ENCODE results near the gene GANAB. TPM values are rescaled to one million over a fixed set of nuclear protein-coding genes. Genes with fewer than 3 reads are reported as not detected.

Gene GANAB
- total and polyA plus RNA-seq, 2 of the 13 experiments (the other 11 are each of a cell fraction or from before 2014, with no cell fraction given): 99.5 to 234 TPM

DNA sequence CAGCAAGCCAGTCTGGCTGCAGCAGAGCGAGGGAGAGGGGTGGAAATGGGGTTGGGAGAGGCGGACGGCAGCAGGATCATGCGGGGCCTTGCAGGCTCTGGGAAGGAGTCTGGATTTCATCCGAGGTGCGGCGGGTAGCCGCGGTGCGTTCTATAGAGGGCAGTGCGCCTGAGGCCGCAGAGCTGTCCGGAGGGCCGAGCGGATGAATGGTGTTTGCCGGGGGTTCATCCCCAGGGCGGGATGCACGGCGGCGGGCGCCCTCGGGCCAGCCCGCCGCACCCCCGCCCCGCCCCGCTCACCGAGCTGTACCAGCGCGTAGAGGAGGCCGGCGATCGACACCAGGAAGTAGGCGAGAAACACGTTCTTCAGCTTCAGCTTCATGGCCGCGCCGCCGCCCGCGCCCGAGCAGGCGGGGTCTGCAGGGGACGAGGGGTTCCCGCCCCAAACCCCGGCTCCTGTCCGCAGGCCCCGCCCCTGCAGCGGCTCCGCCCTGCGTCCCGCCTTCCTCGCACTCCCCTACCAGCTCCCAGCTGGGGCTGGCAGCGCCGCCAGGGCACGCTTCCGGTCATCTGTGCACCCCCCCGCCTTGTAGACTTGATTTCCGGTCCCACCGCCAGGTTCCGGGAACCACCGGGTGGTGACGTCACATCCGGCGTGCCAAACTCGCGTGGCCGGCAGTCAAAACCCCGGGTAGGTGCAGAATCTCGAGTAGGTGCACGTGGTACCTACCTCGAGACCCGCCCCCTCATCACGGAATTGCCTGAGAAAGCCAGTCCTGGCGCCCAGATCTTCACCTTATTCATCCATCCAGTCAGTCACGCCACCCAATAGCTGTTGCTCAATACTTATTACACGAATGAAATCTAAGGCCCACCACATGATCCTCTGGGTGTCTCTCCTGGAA is 24.6 kb downstream of the GANAB start, which contains the start of gene B3GAT3 (continued):
- TF ChIP-seq, protein P1, sequence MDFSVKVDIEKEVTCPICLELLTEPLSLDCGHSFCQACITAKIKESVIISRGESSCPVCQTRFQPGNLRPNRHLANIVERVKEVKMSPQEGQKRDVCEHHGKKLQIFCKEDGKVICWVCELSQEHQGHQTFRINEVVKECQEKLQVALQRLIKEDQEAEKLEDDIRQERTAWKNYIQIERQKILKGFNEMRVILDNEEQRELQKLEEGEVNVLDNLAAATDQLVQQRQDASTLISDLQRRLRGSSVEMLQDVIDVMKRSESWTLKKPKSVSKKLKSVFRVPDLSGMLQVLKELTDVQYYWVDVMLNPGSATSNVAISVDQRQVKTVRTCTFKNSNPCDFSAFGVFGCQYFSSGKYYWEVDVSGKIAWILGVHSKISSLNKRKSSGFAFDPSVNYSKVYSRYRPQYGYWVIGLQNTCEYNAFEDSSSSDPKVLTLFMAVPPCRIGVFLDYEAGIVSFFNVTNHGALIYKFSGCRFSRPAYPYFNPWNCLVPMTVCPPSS (IDR thresholded peaks at IDR 0.05): no peak
- TF ChIP-seq ZNF264 (CRISPR knock-in tag; IDR thresholded peaks at IDR 0.05) (peak; percentile 75; the same call in 1 of the 2 replicates), RFX5 (IDR thresholded peaks at IDR 0.05; ENCODE audit: low read depth, low read length) (peak; percentile 81), NCOA2 (CRISPR knock-in tag; IDR thresholded peaks at IDR 0.05) (peak; percentile 61), GABPA (IDR thresholded peaks at IDR 0.05; ENCODE audit: low read depth, low read length) (peak; percentile 97), GABPA (CRISPR knock-in tag; IDR thresholded peaks at IDR 0.05; ENCODE audit: low read depth) (peak; percentile 97), ZNF614 (CRISPR knock-in tag; IDR thresholded peaks at IDR 0.05; ENCODE audit: borderline replicate concordance) (peak; percentile 82; the same call in 1 of the 2 replicates), ZNF83 (CRISPR knock-in tag; IDR thresholded peaks at IDR 0.05; ENCODE audit: borderline replicate concordance) (peak; percentile 12; the same call in 1 of the 2 replicates), AGO2 (optimal IDR thresholded peaks at IDR 0.05; ENCODE audit: low read depth, low read length) (peak; percentile 98), PPARG (CRISPR knock-in tag; conservative IDR thresholded peaks at IDR 0.05) (peak; percentile 28; the same call in 1 of the 2 replicates), CENPX (CRISPR knock-in tag; IDR thresholded peaks at IDR 0.05) (no peak), NFYC (CRISPR knock-in tag; IDR thresholded peaks at IDR 0.05) (peak; percentile 58; the same call in 1 of the 2 replicates), ZNF333 (CRISPR knock-in tag; IDR thresholded peaks at IDR 0.05; ENCODE audit: borderline replicate concordance) (no peak), RNF2 (conservative IDR thresholded peaks at IDR 0.05; ENCODE audit: low read depth) (0 out of 2 replicates have a peak, but pooled peaks have one; percentile 64), NR2F1 (CRISPR knock-in tag; IDR thresholded peaks at IDR 0.05) (peak in 1 of 2 experiments; percentile 14; a peak in 1 of 4 replicates), MXI1 (IDR thresholded peaks at IDR 0.05; ENCODE audit: borderline replicate concordance, low read depth, low read length) (peak; percentile 99)
- TF ChIP-seq, protein P2, sequence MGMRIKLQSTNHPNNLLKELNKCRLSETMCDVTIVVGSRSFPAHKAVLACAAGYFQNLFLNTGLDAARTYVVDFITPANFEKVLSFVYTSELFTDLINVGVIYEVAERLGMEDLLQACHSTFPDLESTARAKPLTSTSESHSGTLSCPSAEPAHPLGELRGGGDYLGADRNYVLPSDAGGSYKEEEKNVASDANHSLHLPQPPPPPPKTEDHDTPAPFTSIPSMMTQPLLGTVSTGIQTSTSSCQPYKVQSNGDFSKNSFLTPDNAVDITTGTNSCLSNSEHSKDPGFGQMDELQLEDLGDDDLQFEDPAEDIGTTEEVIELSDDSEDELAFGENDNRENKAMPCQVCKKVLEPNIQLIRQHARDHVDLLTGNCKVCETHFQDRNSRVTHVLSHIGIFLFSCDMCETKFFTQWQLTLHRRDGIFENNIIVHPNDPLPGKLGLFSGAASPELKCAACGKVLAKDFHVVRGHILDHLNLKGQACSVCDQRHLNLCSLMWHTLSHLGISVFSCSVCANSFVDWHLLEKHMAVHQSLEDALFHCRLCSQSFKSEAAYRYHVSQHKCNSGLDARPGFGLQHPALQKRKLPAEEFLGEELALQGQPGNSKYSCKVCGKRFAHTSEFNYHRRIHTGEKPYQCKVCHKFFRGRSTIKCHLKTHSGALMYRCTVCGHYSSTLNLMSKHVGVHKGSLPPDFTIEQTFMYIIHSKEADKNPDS (CRISPR knock-in tag; IDR thresholded peaks at IDR 0.05): peak; percentile 37; the same call in 1 of the 2 replicates
- TF ChIP-seq, protein P3, sequence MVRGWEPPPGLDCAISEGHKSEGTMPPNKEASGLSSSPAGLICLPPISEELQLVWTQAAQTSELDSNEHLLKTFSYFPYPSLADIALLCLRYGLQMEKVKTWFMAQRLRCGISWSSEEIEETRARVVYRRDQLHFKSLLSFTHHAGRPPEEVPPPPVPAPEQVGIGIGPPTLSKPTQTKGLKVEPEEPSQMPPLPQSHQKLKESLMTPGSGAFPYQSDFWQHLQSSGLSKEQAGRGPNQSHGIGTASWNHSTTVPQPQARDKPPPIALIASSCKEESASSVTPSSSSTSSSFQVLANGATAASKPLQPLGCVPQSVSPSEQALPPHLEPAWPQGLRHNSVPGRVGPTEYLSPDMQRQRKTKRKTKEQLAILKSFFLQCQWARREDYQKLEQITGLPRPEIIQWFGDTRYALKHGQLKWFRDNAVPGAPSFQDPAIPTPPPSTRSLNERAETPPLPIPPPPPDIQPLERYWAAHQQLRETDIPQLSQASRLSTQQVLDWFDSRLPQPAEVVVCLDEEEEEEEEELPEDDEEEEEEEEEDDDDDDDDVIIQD (CRISPR knock-in tag; IDR thresholded peaks at IDR 0.05; ENCODE audit: low read depth): peak; percentile 35; the same call in 1 of the 2 replicates
- TF ChIP-seq, protein P4, sequence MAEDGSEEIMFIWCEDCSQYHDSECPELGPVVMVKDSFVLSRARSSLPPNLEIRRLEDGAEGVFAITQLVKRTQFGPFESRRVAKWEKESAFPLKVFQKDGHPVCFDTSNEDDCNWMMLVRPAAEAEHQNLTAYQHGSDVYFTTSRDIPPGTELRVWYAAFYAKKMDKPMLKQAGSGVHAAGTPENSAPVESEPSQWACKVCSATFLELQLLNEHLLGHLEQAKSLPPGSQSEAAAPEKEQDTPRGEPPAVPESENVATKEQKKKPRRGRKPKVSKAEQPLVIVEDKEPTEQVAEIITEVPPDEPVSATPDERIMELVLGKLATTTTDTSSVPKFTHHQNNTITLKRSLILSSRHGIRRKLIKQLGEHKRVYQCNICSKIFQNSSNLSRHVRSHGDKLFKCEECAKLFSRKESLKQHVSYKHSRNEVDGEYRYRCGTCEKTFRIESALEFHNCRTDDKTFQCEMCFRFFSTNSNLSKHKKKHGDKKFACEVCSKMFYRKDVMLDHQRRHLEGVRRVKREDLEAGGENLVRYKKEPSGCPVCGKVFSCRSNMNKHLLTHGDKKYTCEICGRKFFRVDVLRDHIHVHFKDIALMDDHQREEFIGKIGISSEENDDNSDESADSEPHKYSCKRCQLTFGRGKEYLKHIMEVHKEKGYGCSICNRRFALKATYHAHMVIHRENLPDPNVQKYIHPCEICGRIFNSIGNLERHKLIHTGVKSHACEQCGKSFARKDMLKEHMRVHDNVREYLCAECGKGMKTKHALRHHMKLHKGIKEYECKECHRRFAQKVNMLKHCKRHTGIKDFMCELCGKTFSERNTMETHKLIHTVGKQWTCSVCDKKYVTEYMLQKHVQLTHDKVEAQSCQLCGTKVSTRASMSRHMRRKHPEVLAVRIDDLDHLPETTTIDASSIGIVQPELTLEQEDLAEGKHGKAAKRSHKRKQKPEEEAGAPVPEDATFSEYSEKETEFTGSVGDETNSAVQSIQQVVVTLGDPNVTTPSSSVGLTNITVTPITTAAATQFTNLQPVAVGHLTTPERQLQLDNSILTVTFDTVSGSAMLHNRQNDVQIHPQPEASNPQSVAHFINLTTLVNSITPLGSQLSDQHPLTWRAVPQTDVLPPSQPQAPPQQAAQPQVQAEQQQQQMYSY (CRISPR knock-in tag; IDR thresholded peaks at IDR 0.05): peak; percentile 47; the same call in 1 of the 2 replicates
- TF ChIP-seq, protein P5, sequence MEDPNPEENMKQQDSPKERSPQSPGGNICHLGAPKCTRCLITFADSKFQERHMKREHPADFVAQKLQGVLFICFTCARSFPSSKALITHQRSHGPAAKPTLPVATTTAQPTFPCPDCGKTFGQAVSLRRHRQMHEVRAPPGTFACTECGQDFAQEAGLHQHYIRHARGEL (CRISPR knock-in tag; IDR thresholded peaks at IDR 0.05): no peak
